ENCODE results near the gene MMP13.
"Not testable (repeated sequence)": the region's sequence is repeated elsewhere in the genome, so short reads cannot be mapped to it uniquely, and the experiment has no call there.

The MMP13 gene

GRCh38 chr11:102934735-102935134 is 20.8 kb downstream of the MMP13 start:
- DNase-seq, result no peak

GRCh38 chr11:102933627-102934026 is 21.9 kb downstream of the MMP13 start:
- DNase-seq, result no peak

- no peak for DNase-seq
These were observed 22.9 kb downstream of the MMP13 start for GRCh38 chr11:102932678-102933077.

- no peak for DNase-seq
These were observed 25.1 kb downstream of the MMP13 start for GRCh38 chr11:102930451-102930850.

- no peak for DNase-seq
These were observed 25.6 kb downstream of the MMP13 start for GRCh38 chr11:102929972-102930371.

- DNase-seq, result no peak
These were observed 26.4 kb downstream of the MMP13 start for GRCh38 chr11:102929166-102929565.

GRCh38 chr11:102928247-102928646 is 27.3 kb downstream of the MMP13 start:
- DNase-seq, result no peak

- no peak for DNase-seq
These were observed 27.9 kb downstream of the MMP13 start for GRCh38 chr11:102927624-102927990.

GRCh38 chr11:102926961-102927623 is 28.4 kb downstream of the MMP13 start:
- no peak for DNase-seq

GRCh38 chr11:102926517-102926916 is 29.0 kb downstream of the MMP13 start:
- DNase-seq, result no peak

GRCh38 chr11:102925988-102926387 is 29.5 kb downstream of the MMP13 start:
- no peak for DNase-seq

- DNase-seq, result no peak
These were observed 30.6 kb downstream of the MMP13 start for GRCh38 chr11:102924851-102925380.

- no peak for DNase-seq
These were observed 33.8 kb downstream of the MMP13 start for GRCh38 chr11:102921587-102922220.

- no peak for DNase-seq
These were observed 35.3 kb downstream of the MMP13 start for GRCh38 chr11:102920118-102920684.

GRCh38 chr11:102915044-102915375 is 40.5 kb downstream of the MMP13 start:
- DNase-seq, result no peak

- DNase-seq, result no peak
These were observed 41.1 kb downstream of the MMP13 start for GRCh38 chr11:102914238-102915043.

GRCh38 chr11:102912482-102912830 is 43.1 kb downstream of the MMP13 start:
- no peak for DNase-seq

GRCh38 chr11:102911758-102912481 is 43.6 kb downstream of the MMP13 start:
- no peak for DNase-seq

- DNase-seq, result not testable (repeated sequence)
These were observed 49.7 kb downstream of the MMP13 start for GRCh38 chr11:102905848-102906247.

GRCh38 chr11:102903895-102904294 is 51.6 kb downstream of the MMP13 start:
- not testable (repeated sequence) for DNase-seq

GRCh38 chr11:102900346-102900745 is 55.2 kb downstream of the MMP13 start:
- DNase-seq, result no peak
